Upper lobe of left lung (tissue), 6 donors: ENCODE measurements around the gene LIME1. TPM values are rescaled to one million over a fixed set of nuclear protein-coding genes. Genes with fewer than 3 reads are reported as not detected.

Experiments used
- ATAC-seq, 2 donors: fragments of 200-7000 bp; cut with Tn5 transposase; one replicate each; pipeline ENCODE4 v1.9.1; 2022; ENCODE audit warnings: mild to moderate bottlenecking in 2 of 2, moderate library complexity in 2 of 2; ENCODE audit not compliant: low FRiP score in 2 of 2
- DNase-seq, 2 donors: peaks; one replicate each; pipeline ENCODE4 v3.0.0-alpha.2; 2019 to 2020
- H3K27ac ChIP-seq, 4 donors: fragments of 200-600 bp; sonication (generic); one replicate each; pipeline ENCODE4 v1.5.1; 2016 to 2019
- H3K27me3 ChIP-seq, 4 donors: fragments of 200-600 bp; sonication (generic); one replicate each; pipeline ENCODE4 v1.5.1; 2017 to 2019
- H3K36me3 ChIP-seq, 4 donors: fragments of 200-600 bp; sonication (generic); one replicate each; pipeline ENCODE4 v1.5.1; 2016 to 2019
- H3K4me1 ChIP-seq, 4 donors: fragments of 200-600 bp; sonication (generic); one replicate each; pipeline ENCODE4 v1.5.1; 2018 to 2019
- H3K4me3 ChIP-seq, 4 donors: fragments of 200-600 bp; sonication (generic); one replicate each; pipeline ENCODE4 v1.5.1; 2017 to 2019; ENCODE audit warnings: mild to moderate bottlenecking in 2 of 4, moderate library complexity in 1 of 4
- H3K9me3 ChIP-seq, 4 donors: fragments of 200-600 bp; sonication (generic); one replicate each; pipeline ENCODE4 v1.5.1; 2018 to 2019
- CTCF ChIP-seq, 6 experiments: fragments of 450-650 bp in 4 of 6; fragments of 200-600 bp in 2 of 6; sonication (generic) in 2 of 6; IDR thresholded peaks; one replicate each; pipeline ENCODE4 v1.5.1; 2016 to 2019; ENCODE audit warnings: antibody characterized with exemption in 6 of 6
- EP300 ChIP-seq, 4 donors: sonication (generic); formaldehyde crosslinking; IDR thresholded peaks; one replicate each; pipeline ENCODE4 v1.5.1; 2017; ENCODE audit warnings: antibody characterized with exemption in 4 of 4, control low read depth in 2 of 4
- POLR2A ChIP-seq, 4 donors: fragments of 450-650 bp; IDR thresholded peaks; one replicate each; pipeline ENCODE4 v1.5.1; 2016 to 2017; ENCODE audit warnings: antibody characterized with exemption in 4 of 4, mild to moderate bottlenecking in 2 of 4
- POLR2AphosphoS5 ChIP-seq, 2 donors: sonication (generic); formaldehyde crosslinking; IDR thresholded peaks; one replicate each; pipeline ENCODE4 v1.5.1; 2017; ENCODE audit warnings: antibody characterized with exemption in 2 of 2
- WGBS, 2 donors: methylation state at CpG; one replicate each; pipeline ENCODE4 v1.1.5; 2017 to 2018; 5-methylcytosine and 5-hydroxymethylcytosine counted together
- total RNA-seq, 6 donors: library from RNA; depleted of rRNA in 4 of 6; stranded (reverse); fragments of >200 nt in 4 of 6; gene quantifications; one replicate each; pipeline versions ENCODE4 v1.1.0 to v1.2.1, GENCODE V29; 2016 to 2021
- donor health status: DM: no; HTN: no; CAD: no; lungs with moderate emphysema.
- donor health status: DM: no; HTN: yes; CAD: no; lungs with severe emphysema.

The LIME1 gene
- total RNA-seq, 6 donors from 2014 or later = 12.4 to 51.3 (median 15.3) TPM

- DNase-seq (no peak), ATAC-seq (peak in 1 of 2 donors; percentile 20)
Measured at GRCh38 chr20:63696306-63696627, 40.2 kb upstream of the LIME1 start.

GRCh38 chr20:63696628-63697356, 39.7 kb upstream of the LIME1 start, which contains the start of gene TNFRSF6B:
Gene TNFRSF6B (plus strand): TSS chr20:63696652. CDS start chr20:63696768, 116 bp downstream.
- Histone ChIP-seq H3K27me3 (no peaks in the 10 kb centered on the region), H3K9me3 (no peaks in the 10 kb centered on the region), H3K27ac (peak within 1 kb of the TSS; percentile 2 to 77 (median 42)), H3K36me3 (peaks cover 0 to 31% (median 10%) of the 10 kb centered on the region in 4 donors), H3K4me1 (peaks cover 35 to 53% (median 43%) of the 10 kb centered on the region in 4 donors), H3K4me3 (peak within 1 kb of the TSS; percentile 5 to 38 (median 22))
- peak in 1 of 2 donors; percentile 86 for DNase-seq
- TF ChIP-seq POLR2A (IDR thresholded peaks at IDR 0.05) (no peak), CTCF (IDR thresholded peaks at IDR 0.05) (peak in 2 of 6 experiments; percentile 3 to 8), EP300 (IDR thresholded peaks at IDR 0.05) (no peak), POLR2AphosphoS5 (IDR thresholded peaks at IDR 0.05) (peak in 1 of 2 donors; percentile 32)
- WGBS, 2 donors = 14 to 16% methylated on average over 5 to 18 of the region's 52 CpGs
- ATAC-seq = peak in 1 of 2 donors; percentile 0

More at GRCh38 chr20:63696306-63696627, 40.2 kb upstream of the LIME1 start:
- Histone ChIP-seq H3K27me3 (no peaks in the 10 kb centered on the region), H3K4me1 (peaks cover 36 to 57% (median 45%) of the 10 kb centered on the region in 4 donors), H3K36me3 (peaks cover 0 to 35% (median 10%) of the 10 kb centered on the region in 4 donors), H3K27ac (peak overlapping the region in 3 of 4 donors; percentile 29 to 77 (median 56)), H3K9me3 (no peaks in the 10 kb centered on the region), H3K4me3 (peak overlapping the region in 3 of 4 donors; percentile 11 to 38 (median 33))
- TF ChIP-seq POLR2A (IDR thresholded peaks at IDR 0.05) (no peak), POLR2AphosphoS5 (IDR thresholded peaks at IDR 0.05) (no peak), EP300 (IDR thresholded peaks at IDR 0.05) (no peak), CTCF (IDR thresholded peaks at IDR 0.05) (no peak)
- WGBS, 2 donors = no CpG with 5 or more reads among the region's 6 CpGs

GRCh38 chr20:63697357-63697867, 39.1 kb upstream of the LIME1 start:
- Histone ChIP-seq H3K27me3 (no peaks in the 10 kb centered on the region), H3K4me3 (peak overlapping the region; percentile 11 to 38 (median 22)), H3K27ac (peak overlapping the region in 3 of 4 donors; percentile 29 to 77 (median 56)), H3K4me1 (peaks cover 35 to 48% (median 38%) of the 10 kb centered on the region in 4 donors), H3K36me3 (peaks cover 0 to 31% (median 10%) of the 10 kb centered on the region in 4 donors), H3K9me3 (no peaks in the 10 kb centered on the region)
- no peak for DNase-seq
- no peak for TF ChIP-seq EP300 (IDR thresholded peaks at IDR 0.05)
- TF ChIP-seq POLR2A (IDR thresholded peaks at IDR 0.05) = no peak
- TF ChIP-seq POLR2AphosphoS5 (IDR thresholded peaks at IDR 0.05) = no peak
- no peak for TF ChIP-seq CTCF (IDR thresholded peaks at IDR 0.05)
- ATAC-seq = no peak
- 67 to 70% methylated on average over 3 to 5 of the region's 7 CpGs for WGBS, 2 donors

GRCh38 chr20:63697868-63698545, 38.5 kb upstream of the LIME1 start:
- peaks cover 0 to 31% (median 10%) of the 10 kb centered on the region in 4 donors for H3K36me3 ChIP-seq
- TF ChIP-seq POLR2AphosphoS5 (IDR thresholded peaks at IDR 0.05) (no peak), EP300 (IDR thresholded peaks at IDR 0.05) (no peak), POLR2A (IDR thresholded peaks at IDR 0.05) (no peak), CTCF (IDR thresholded peaks at IDR 0.05) (no peak)
- no peaks in the 10 kb centered on the region for H3K27me3 ChIP-seq
- peak overlapping the region in 3 of 4 donors; percentile 1 to 38 (median 12) for H3K4me3 ChIP-seq
- H3K4me1 ChIP-seq = peaks cover 30 to 43% (median 33%) of the 10 kb centered on the region in 4 donors
- H3K9me3 ChIP-seq = no peaks in the 10 kb centered on the region
- ATAC-seq (no peak), DNase-seq (peak in 1 of 2 donors; percentile 83)
- 88 to 91% methylated on average over 14 to 33 of the region's 40 CpGs for WGBS, 2 donors
- peak overlapping the region in 2 of 4 donors; percentile 45 to 77 for H3K27ac ChIP-seq
